Fibroblast of the aortic adventitia (primary cell): Measurements from ENCODE around the gene CHRM5. TPM values are rescaled to one million over a fixed set of nuclear protein-coding genes. Genes with fewer than 3 reads are reported as not detected.

Source experiments
- DNase-seq: peaks from one replicate; pipeline ENCODE4 v3.0.0-alpha.2; 2010; ENCODE audit warnings: low read depth
- H3K4me3 ChIP-seq: 2 replicates; pipeline ENCODE4 v1.5.1; 2011; ENCODE audit warnings: low read depth, mild to moderate bottlenecking, control low read depth, low read length, moderate library complexity
- CTCF ChIP-seq: IDR thresholded peaks from 2 replicates; pipeline ENCODE4 v1.5.1; 2011; ENCODE audit warnings: mild to moderate bottlenecking, low read length, control low read depth, inconsistent platforms; ENCODE audit not compliant: insufficient read depth
- total RNA-seq: library from RNA; depleted of rRNA; stranded (reverse); fragments of >200 nt; gene quantifications from 2 replicates; pipeline ENCODE4 v1.2.3, GENCODE V29; 2012; ENCODE audit warnings: low replicate concordance

CHRM5 gene
- total RNA-seq = not detected in 2 replicates

- no peak within 1 kb of the TSS for H3K4me3 ChIP-seq
- TF ChIP-seq CTCF = no peak
- no peak for DNase-seq
Measured at GRCh38 chr15:33968224-33968623, at the start of gene CHRM5. CHRM5 (plus strand) TSS chr15:33968497; CDS start chr15:34062718, 94,221 bp downstream.

GRCh38 chr15:33923446-33923845 is 44.9 kb upstream of the CHRM5 start:
- no peak for DNase-seq
- H3K4me3 ChIP-seq = no peak overlapping the region
- TF ChIP-seq CTCF = no peak

- H3K4me3 ChIP-seq = no peak overlapping the region
- TF ChIP-seq CTCF = no peak
- no peak for DNase-seq
Measured at GRCh38 chr15:33926260-33926659, 42.0 kb upstream of the CHRM5 start.

- DNase-seq = no peak
- TF ChIP-seq CTCF = no peak
- no peak overlapping the region for H3K4me3 ChIP-seq
Measured at GRCh38 chr15:33932734-33933133, 35.6 kb upstream of the CHRM5 start.

GRCh38 chr15:33934396-33934795 is 33.9 kb upstream of the CHRM5 start:
- no peak overlapping the region for H3K4me3 ChIP-seq
- DNase-seq = no peak
- TF ChIP-seq CTCF = no peak

GRCh38 chr15:33934921-33935320 is 33.4 kb upstream of the CHRM5 start:
- peak; percentile 14 for DNase-seq
- H3K4me3 ChIP-seq = no peak overlapping the region
- TF ChIP-seq CTCF = no peak

GRCh38 chr15:33941279-33942063 is 26.8 kb upstream of the CHRM5 start:
- no peak overlapping the region for H3K4me3 ChIP-seq
- no peak for TF ChIP-seq CTCF
- no peak for DNase-seq
